Activated CD4-positive, alpha-beta memory T cell treated with anti-CD3 and anti-CD28 coated beads, Interleukin-2, amount 10 ng/mL, durations not matched to agents 7 days and 5 days (primary cell): ENCODE measurements around the gene MRPS23. TPM values are rescaled to one million over a fixed set of nuclear protein-coding genes. Genes with fewer than 3 reads are reported as not detected.

ENCODE experiments used
- CTCF ChIA-PET: fragments of 350-600 bp; sonication (Branson Sonifier 250); formaldehyde crosslinking; loops from one replicate; lab custom pipeline; 2021; ENCODE audit warnings: antibody characterized with exemption, inconsistent platforms; lab: Charles Lee
- POLR2A ChIA-PET: fragments of 350-600 bp; sonication (Branson Sonifier 250); formaldehyde crosslinking; loops from one replicate; lab custom pipeline; 2021; ENCODE audit warnings: antibody characterized with exemption; lab: Charles Lee
- DNase-seq: peaks from one replicate; pipeline ENCODE4 v3.0.0-alpha.2; 2020
- H3K27ac Mint-ChIP-seq: one replicate; pipeline ENCODE4 v1.8.0; 2021; ENCODE audit warnings: mild to moderate bottlenecking, mixed read lengths
- H3K27me3 Mint-ChIP-seq: one replicate; pipeline ENCODE4 v1.8.0; 2021; ENCODE audit warnings: mixed read lengths
- H3K36me3 Mint-ChIP-seq: one replicate; pipeline ENCODE4 v1.8.0; 2021; ENCODE audit warnings: low read depth, mixed read lengths
- H3K4me1 Mint-ChIP-seq: one replicate; pipeline ENCODE4 v1.8.0; 2021; ENCODE audit warnings: mixed read lengths
- H3K4me3 Mint-ChIP-seq: one replicate; pipeline ENCODE4 v1.8.0; 2021; ENCODE audit warnings: mild to moderate bottlenecking, mixed read lengths
- H3K9me3 Mint-ChIP-seq: one replicate; pipeline ENCODE4 v1.8.0; 2021; ENCODE audit warnings: mixed read lengths
- total RNA-seq, 2 experiments: library from RNA; stranded (reverse); gene quantifications; one replicate each; pipeline ENCODE4 v1.2.3, GENCODE V29; 2021

The MRPS23 gene
- total RNA-seq, 2 experiments from 2014 or later, result 30.8 to 35.3 TPM

GRCh38 chr17:57838857-57839570, 10.8 kb downstream of the MRPS23 start:
- DNase-seq, result no peak
- Mint-ChIP-seq H3K27ac (no peak overlapping the region), H3K4me3 (no peak overlapping the region), H3K9me3 (no peaks in the 10 kb centered on the region), H3K36me3 (peaks cover 32% of the 10 kb centered on the region), H3K27me3 (no peaks in the 10 kb centered on the region), H3K4me1 (peaks cover 11% of the 10 kb centered on the region)
- ChIA-PET POLR2A (interaction anchor here (2.2 kb wide), 1 partner anchor 10 kb away, joined by 10 read pairs; the partner anchor contains the start of gene MRPS23), CTCF (interaction anchor here (0.5 to 0.7 kb wide), 2 partner anchors 138 to 448 kb away, joined by 3 to 5 read pairs; no protein-coding TSS in a partner anchor)

- no peak overlapping the region for H3K27ac Mint-ChIP-seq
- no peak overlapping the region for H3K4me3 Mint-ChIP-seq
- H3K36me3 Mint-ChIP-seq, result peaks cover 30% of the 10 kb centered on the region
- ChIA-PET CTCF (no interaction called here), POLR2A (interaction anchor here (2.2 kb wide), 1 partner anchor 11 kb away, joined by 10 read pairs; the partner anchor contains the start of gene MRPS23)
- H3K4me1 Mint-ChIP-seq, result peaks cover 14% of the 10 kb centered on the region
- H3K27me3 Mint-ChIP-seq, result no peaks in the 10 kb centered on the region
- DNase-seq, result no peak
- H3K9me3 Mint-ChIP-seq, result no peaks in the 10 kb centered on the region
Observed at GRCh38 chr17:57838453-57838852, 11.4 kb downstream of the MRPS23 start.

GRCh38 chr17:57835333-57835900, 14.4 kb downstream of the MRPS23 start:
- CTCF ChIA-PET, result interaction anchor here (0.9 to 3.2 kb wide), 3 partner anchors 12 to 21 kb away, joined by 3 to 26 read pairs (median 16); partner anchors contain the start of gene MRPS23
- H3K27ac Mint-ChIP-seq, result no peak overlapping the region

GRCh38 chr17:57834146-57834741, 15.6 kb downstream of the MRPS23 start:
- Mint-ChIP-seq H3K9me3 (no peaks in the 10 kb centered on the region), H3K27me3 (peaks cover 3% of the 10 kb centered on the region), H3K27ac (no peak overlapping the region), H3K4me1 (peaks cover 14% of the 10 kb centered on the region), H3K36me3 (peaks cover 14% of the 10 kb centered on the region), H3K4me3 (peak overlapping the region; percentile 2)
- peak; percentile 26 for DNase-seq
- POLR2A ChIA-PET, result interaction anchor here (2.2 kb wide), 1 partner anchor 15 kb away, joined by 8 read pairs; the partner anchor contains the start of gene MRPS23
- CTCF ChIA-PET, result interaction anchor here (0.7 to 3.2 kb wide), 31 partner anchors 7 to 705 kb away, joined by 3 to 26 read pairs (median 4); partner anchors contain the start of gene MRPS23

More at GRCh38 chr17:57835333-57835900, 14.4 kb downstream of the MRPS23 start:
- POLR2A ChIA-PET, result no interaction called here
- H3K9me3 Mint-ChIP-seq, result no peaks in the 10 kb centered on the region
- H3K27me3 Mint-ChIP-seq, result peaks cover 3% of the 10 kb centered on the region
- H3K4me1 Mint-ChIP-seq, result peaks cover 14% of the 10 kb centered on the region
- no peak for DNase-seq
- H3K4me3 Mint-ChIP-seq, result no peak overlapping the region
- H3K36me3 Mint-ChIP-seq, result peaks cover 16% of the 10 kb centered on the region

GRCh38 chr17:57833179-57833939, 16.5 kb downstream of the MRPS23 start:
- no peak overlapping the region for H3K4me3 Mint-ChIP-seq
- DNase-seq, result peak; percentile 75
- no peak overlapping the region for H3K27ac Mint-ChIP-seq
- no peaks in the 10 kb centered on the region for H3K9me3 Mint-ChIP-seq
- peaks cover 3% of the 10 kb centered on the region for H3K27me3 Mint-ChIP-seq
- ChIA-PET CTCF (interaction anchor here (0.6 to 3.2 kb wide), 46 partner anchors 8 to 712 kb away, joined by 3 to 26 read pairs (median 4); partner anchors contain the start of gene MRPS23), POLR2A (interaction anchor here (2.2 kb wide), 1 partner anchor 16 kb away, joined by 8 read pairs; the partner anchor contains the start of gene MRPS23)
- H3K36me3 Mint-ChIP-seq, result peaks cover 6% of the 10 kb centered on the region
- H3K4me1 Mint-ChIP-seq, result peaks cover 14% of the 10 kb centered on the region

- H3K27me3 Mint-ChIP-seq, result peaks cover 3% of the 10 kb centered on the region
- POLR2A ChIA-PET, result interaction anchor here (2.2 kb wide), 1 partner anchor 17 kb away, joined by 8 read pairs; the partner anchor contains the start of gene MRPS23
- DNase-seq, result no peak
- H3K4me1 Mint-ChIP-seq, result peaks cover 14% of the 10 kb centered on the region
- H3K27ac Mint-ChIP-seq, result no peak overlapping the region
- CTCF ChIA-PET, result interaction anchor here (0.7 to 3.2 kb wide), 33 partner anchors 9 to 711 kb away, joined by 3 to 26 read pairs (median 4); partner anchors contain the start of gene MRPS23
- H3K36me3 Mint-ChIP-seq, result peaks cover 4% of the 10 kb centered on the region
- H3K4me3 Mint-ChIP-seq, result no peak overlapping the region
- no peaks in the 10 kb centered on the region for H3K9me3 Mint-ChIP-seq
Observed at GRCh38 chr17:57832314-57833178, 17.3 kb downstream of the MRPS23 start.

- peaks cover 3% of the 10 kb centered on the region for H3K27me3 Mint-ChIP-seq
- ChIA-PET CTCF (no interaction called here), POLR2A (no interaction called here)
- no peaks in the 10 kb centered on the region for H3K36me3 Mint-ChIP-seq
- peaks cover 14% of the 10 kb centered on the region for H3K4me1 Mint-ChIP-seq
- no peak for DNase-seq
- no peaks in the 10 kb centered on the region for H3K9me3 Mint-ChIP-seq
- H3K27ac Mint-ChIP-seq, result no peak overlapping the region
- no peak overlapping the region for H3K4me3 Mint-ChIP-seq
Observed at GRCh38 chr17:57830880-57831279, 19.0 kb downstream of the MRPS23 start.

GRCh38 chr17:57823469-57824401, 26.1 kb downstream of the MRPS23 start:
- no peaks in the 10 kb centered on the region for H3K9me3 Mint-ChIP-seq
- POLR2A ChIA-PET, result no interaction called here
- H3K4me1 Mint-ChIP-seq, result no peaks in the 10 kb centered on the region
- H3K4me3 Mint-ChIP-seq, result no peak overlapping the region
- no peak for DNase-seq
- no peak overlapping the region for H3K27ac Mint-ChIP-seq
- H3K36me3 Mint-ChIP-seq, result no peaks in the 10 kb centered on the region
- peaks cover 6% of the 10 kb centered on the region for H3K27me3 Mint-ChIP-seq
- CTCF ChIA-PET, result interaction anchor here (3.7 kb wide), 1 partner anchor 10 kb away, joined by 16 read pairs; no protein-coding TSS in a partner anchor

GRCh38 chr17:57819867-57820266, 30.0 kb downstream of the MRPS23 start:
- DNase-seq, result no peak
- Mint-ChIP-seq H3K9me3 (no peaks in the 10 kb centered on the region), H3K4me1 (no peaks in the 10 kb centered on the region), H3K36me3 (no peaks in the 10 kb centered on the region), H3K4me3 (no peak overlapping the region), H3K27ac (no peak overlapping the region), H3K27me3 (peaks cover 13% of the 10 kb centered on the region)
- ChIA-PET POLR2A (no interaction called here), CTCF (no interaction called here)

GRCh38 chr17:57819285-57819684, 30.6 kb downstream of the MRPS23 start:
- DNase-seq, result no peak
- Mint-ChIP-seq H3K27me3 (peaks cover 19% of the 10 kb centered on the region), H3K4me1 (no peaks in the 10 kb centered on the region), H3K36me3 (no peaks in the 10 kb centered on the region), H3K27ac (no peak overlapping the region), H3K4me3 (no peak overlapping the region), H3K9me3 (no peaks in the 10 kb centered on the region)
- ChIA-PET POLR2A (no interaction called here), CTCF (no interaction called here)

- no peaks in the 10 kb centered on the region for H3K36me3 Mint-ChIP-seq
- H3K27me3 Mint-ChIP-seq, result peaks cover 21% of the 10 kb centered on the region
- H3K27ac Mint-ChIP-seq, result no peak overlapping the region
- no peaks in the 10 kb centered on the region for H3K9me3 Mint-ChIP-seq
- CTCF ChIA-PET, result interaction anchor here (0.8 to 2.5 kb wide), 6 partner anchors 8 to 582 kb away, joined by 3 to 9 read pairs (median 4); no protein-coding TSS in a partner anchor
- H3K4me3 Mint-ChIP-seq, result no peak overlapping the region
- POLR2A ChIA-PET, result no interaction called here
- no peaks in the 10 kb centered on the region for H3K4me1 Mint-ChIP-seq
- DNase-seq, result no peak
Observed at GRCh38 chr17:57818066-57818465, 31.8 kb downstream of the MRPS23 start.
